Ovary (tissue), 9 donors: ENCODE measurements around the gene BTBD10. TPM values are rescaled to one million over a fixed set of nuclear protein-coding genes. Genes with fewer than 3 reads are reported as not detected.

Experiments used
- DNase-seq, 5 donors: peaks; one replicate each; pipeline ENCODE4 v3.0.0-alpha.2; 2019 to 2020
- H3K27ac ChIP-seq, 2 donors: fragments of 200-600 bp; one replicate each; pipeline versions ENCODE4 v1.5.1 to v1.8.0; 2019 to 2022
- H3K27me3 ChIP-seq: fragments of 200-600 bp; one replicate; pipeline ENCODE4 v1.8.0; 2022
- H3K36me3 ChIP-seq: fragments of 200-600 bp; sonication (generic); one replicate; pipeline ENCODE4 v1.5.1; 2019
- H3K4me1 ChIP-seq: one replicate; pipeline ENCODE4 v1.8.1; 2013; ENCODE audit warnings: mild to moderate bottlenecking, moderate library complexity; ENCODE audit not compliant: insufficient read depth
- H3K4me3 ChIP-seq: fragments of 200-600 bp; sonication (generic); one replicate; pipeline ENCODE4 v1.5.1; 2017
- H3K9me3 ChIP-seq, 2 donors: fragments of 200-600 bp in 1 of 2; sonication (generic) in 1 of 2; one replicate each; pipeline versions ENCODE4 v1.5.1 to v1.8.1; 2013 to 2019; ENCODE audit warnings: mild to moderate bottlenecking in 1 of 2, moderate library complexity in 1 of 2
- CTCF ChIP-seq, 3 donors: fragments of 450-650 bp in 2 of 3; fragments of 200-600 bp in 1 of 3; IDR thresholded peaks; one replicate each; pipeline versions ENCODE4 v1.5.1 to v1.8.0; 2016 to 2022; ENCODE audit warnings: antibody characterized with exemption in 3 of 3, mild to moderate bottlenecking in 1 of 3
- EP300 ChIP-seq: sonication (generic); formaldehyde crosslinking; IDR thresholded peaks from one replicate; pipeline ENCODE4 v1.6.1; 2017; ENCODE audit warnings: antibody characterized with exemption
- POLR2A ChIP-seq: fragments of 450-650 bp; IDR thresholded peaks from one replicate; pipeline ENCODE4 v1.6.1; 2017; ENCODE audit warnings: antibody characterized with exemption, mild to moderate bottlenecking, moderate library complexity
- WGBS, 3 donors: extraction: QIAGEN DNeasy Blood & Tissue Kit in 1 of 3; methylation state at CpG; one replicate each; pipeline versions ENCODE4 v1.1.5 to v1.1.7; 2013 to 2017; 5-methylcytosine and 5-hydroxymethylcytosine counted together
- intact Hi-C, 4 donors: fragments of 100-400 bp; cut with DNase I; formaldehyde crosslinking; loops; one replicate each; pipeline versions ENCODE4 v1.11.0 to v1.15.1; 2022 to 2023
- polyA plus RNA-seq, 2 donors: library from polyadenylated mRNA; stranded (reverse); fragments of 200-250 nt in 1 of 2; fragments of 350-450 nt in 1 of 2; fragmentation: Illumina TruSeq in 1 of 2; extraction: RNeasy Lipid Tissue Mini Kit (QIAGEN cat#74804) in 1 of 2; gene quantifications; one replicate each; pipeline ENCODE4 v1.2.3, GENCODE V29; 2013 to 2014
- total RNA-seq, 7 donors: library from RNA; depleted of rRNA in 2 of 7; stranded (reverse); fragments of >200 nt in 2 of 7; fragmentation: NEBNext Ultra II Directional in 3 of 7; extraction: Animal tissue kit (Norgen Biotek cat#: 25700) in 3 of 7; gene quantifications; one replicate each; pipeline versions ENCODE4 v1.1.0 to v1.2.4, GENCODE V29; 2016 to 2023
- donor health status: DM: no; HTN: no; CAD: no; lungs with moderate emphysema.
- donor health status: DM: no; HTN: no; CAD: no.
- donor health status: Bipolar disorder and iron deficiency.
- donor health status: DM: yes; HTN: yes; CAD: no.
- donor health status: DM: no; HTN: no; CAD: no.
- donor health status: DM: yes; HTN: yes; CAD: no.

Gene BTBD10
- total and polyA plus RNA-seq, 9 donors = 14.8 to 31.4 (median 25.0) TPM

- no peak for DNase-seq
- Histone ChIP-seq H3K9me3 (no peaks in the 10 kb centered on the region), H3K4me1 (no peaks in the 10 kb centered on the region), H3K36me3 (no peaks in the 10 kb centered on the region), H3K4me3 (no peak overlapping the region), H3K27ac (no peak overlapping the region), H3K27me3 (no peaks in the 10 kb centered on the region)
- no peak for TF ChIP-seq POLR2A
- no peak for TF ChIP-seq EP300
- TF ChIP-seq CTCF (IDR thresholded peaks at IDR 0.05) = no peak
- 91 to 95% (median 94%) methylated on average over 4 of the region's 4 CpGs for WGBS, 3 donors
- intact Hi-C loops = no loop called here
These were observed 107.8 kb downstream of the BTBD10 start for GRCh38 chr11:13355191-13355590.

- Histone ChIP-seq H3K36me3 (no peaks in the 10 kb centered on the region), H3K4me3 (no peak overlapping the region), H3K27ac (no peak overlapping the region), H3K9me3 (no peaks in the 10 kb centered on the region), H3K4me1 (no peaks in the 10 kb centered on the region), H3K27me3 (no peaks in the 10 kb centered on the region)
- DNase-seq = no peak
- 88 to 89% (median 89%) methylated on average over 6 of the region's 6 CpGs for WGBS, 3 donors
- TF ChIP-seq EP300 (no peak), POLR2A (no peak)
- intact Hi-C loops = no loop called here
These were observed 108.7 kb downstream of the BTBD10 start for GRCh38 chr11:13354335-13354734.

GRCh38 chr11:13352711-13353110, 110.3 kb downstream of the BTBD10 start:
- intact Hi-C loops = no loop called here
- 73 to 84% (median 82%) methylated on average over 6 of the region's 6 CpGs for WGBS, 3 donors
- TF ChIP-seq CTCF (IDR thresholded peaks at IDR 0.05) (no peak), EP300 (no peak), POLR2A (no peak)
- Histone ChIP-seq H3K27ac (no peak overlapping the region), H3K27me3 (no peaks in the 10 kb centered on the region), H3K9me3 (no peaks in the 10 kb centered on the region), H3K36me3 (no peaks in the 10 kb centered on the region), H3K4me1 (no peaks in the 10 kb centered on the region), H3K4me3 (no peak overlapping the region)
- DNase-seq = no peak

GRCh38 chr11:13349581-13349980, 113.4 kb downstream of the BTBD10 start:
- H3K9me3 ChIP-seq = no peaks in the 10 kb centered on the region
- 37 to 74% (median 44%) methylated on average over 6 of the region's 6 CpGs for WGBS, 3 donors
- no peak overlapping the region for H3K27ac ChIP-seq
- intact Hi-C loops = loop anchor here in 2 of 4 donors (5.0 to 10.0 kb wide), 2 partner anchors 75 to 137 kb away; partner anchors contain the start of gene BMAL1 (in 1 of the 2)
- no peak for DNase-seq
- H3K36me3 ChIP-seq = no peaks in the 10 kb centered on the region
- H3K4me1 ChIP-seq = no peaks in the 10 kb centered on the region
- no peaks in the 10 kb centered on the region for H3K27me3 ChIP-seq
- no peak for TF ChIP-seq POLR2A
- TF ChIP-seq CTCF (IDR thresholded peaks at IDR 0.05) = no peak
- TF ChIP-seq EP300 = no peak
- no peak overlapping the region for H3K4me3 ChIP-seq

- WGBS, 3 donors = 77 to 87% (median 81%) methylated on average over 6 of the region's 6 CpGs
- no peak for DNase-seq
- intact Hi-C loops = loop anchor here in 2 of 4 donors (5.0 to 10.0 kb wide), 2 partner anchors 74 to 137 kb away; partner anchors contain the start of gene BMAL1 (in 1 of the 2)
- Histone ChIP-seq H3K4me1 (no peaks in the 10 kb centered on the region), H3K27ac (no peak overlapping the region), H3K36me3 (no peaks in the 10 kb centered on the region), H3K9me3 (no peaks in the 10 kb centered on the region), H3K4me3 (no peak overlapping the region), H3K27me3 (no peaks in the 10 kb centered on the region)
- TF ChIP-seq EP300 (no peak), CTCF (IDR thresholded peaks at IDR 0.05) (no peak), POLR2A (no peak)
These were observed 114.0 kb downstream of the BTBD10 start for GRCh38 chr11:13349046-13349445.
